ENCODE measurements around the gene NPIPB9. TPM values are rescaled to one million over a fixed set of nuclear protein-coding genes. Genes with fewer than 3 reads are reported as not detected.
A peak's percentile ranks its signal among the peaks of the same experiment; 100 is the strongest.
"Not testable (repeated sequence)": the region's sequence is repeated elsewhere in the genome, so short reads cannot be mapped to it uniquely, and the experiment has no call there.

Gene NPIPB9
- total RNA-seq (1 to 10 TPM in 2 of 4 donors, not detected in 2; 1.3 to 1.6 TPM), polyA plus RNA-seq (0.45 TPM)
- long read RNA-seq, donor 1, result 0 reads
- long read RNA-seq, donor 2, result 0 reads
- long read RNA-seq, donor 3, result 0 reads
- long read RNA-seq, donor 4, result 0 reads

GRCh38 chr16:28751487-28751886, at the start of gene NPIPB9:
NPIPB9 (plus strand) TSS chr16:28751787.
- H3K9me3 ChIP-seq (ENCODE audit: control insufficient read depth, low read length); intact Hi-C loops (cut with DNase I); H3K27me3 ChIP-seq (ENCODE audit: control insufficient read depth, insufficient read depth); H3K4me3 ChIP-seq (ENCODE audit: low read length); H3K4me1 ChIP-seq (ENCODE audit: control insufficient read depth, insufficient read depth, low read length); DNase-seq; H3K27ac ChIP-seq (ENCODE audit: low read length); ATAC-seq: not testable (repeated sequence)
- no CpG with 5 or more reads among the region's 5 CpGs for WGBS

DNA sequence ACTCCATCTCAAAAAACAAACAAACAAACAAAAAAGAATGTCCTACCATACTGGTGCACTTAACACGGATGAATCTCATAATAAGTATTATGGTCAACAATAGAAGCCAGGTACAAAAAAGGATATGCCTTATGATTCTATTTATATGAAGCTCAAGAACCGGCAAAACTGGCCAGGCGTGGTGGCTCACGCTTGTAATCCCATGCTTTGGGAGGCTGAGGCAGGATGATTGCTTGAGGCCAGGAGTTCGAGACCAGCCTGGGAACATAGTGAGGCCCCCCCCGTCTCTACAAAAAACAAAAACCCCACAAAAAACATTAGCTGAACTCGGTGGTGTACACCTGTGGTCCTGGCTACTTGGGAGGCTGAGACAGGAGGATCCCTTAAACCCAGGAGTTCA, 47.3 kb upstream of the NPIPB9 start:
- peak in 1 of 3 donors; percentile 1 for DNase-seq

DNA sequence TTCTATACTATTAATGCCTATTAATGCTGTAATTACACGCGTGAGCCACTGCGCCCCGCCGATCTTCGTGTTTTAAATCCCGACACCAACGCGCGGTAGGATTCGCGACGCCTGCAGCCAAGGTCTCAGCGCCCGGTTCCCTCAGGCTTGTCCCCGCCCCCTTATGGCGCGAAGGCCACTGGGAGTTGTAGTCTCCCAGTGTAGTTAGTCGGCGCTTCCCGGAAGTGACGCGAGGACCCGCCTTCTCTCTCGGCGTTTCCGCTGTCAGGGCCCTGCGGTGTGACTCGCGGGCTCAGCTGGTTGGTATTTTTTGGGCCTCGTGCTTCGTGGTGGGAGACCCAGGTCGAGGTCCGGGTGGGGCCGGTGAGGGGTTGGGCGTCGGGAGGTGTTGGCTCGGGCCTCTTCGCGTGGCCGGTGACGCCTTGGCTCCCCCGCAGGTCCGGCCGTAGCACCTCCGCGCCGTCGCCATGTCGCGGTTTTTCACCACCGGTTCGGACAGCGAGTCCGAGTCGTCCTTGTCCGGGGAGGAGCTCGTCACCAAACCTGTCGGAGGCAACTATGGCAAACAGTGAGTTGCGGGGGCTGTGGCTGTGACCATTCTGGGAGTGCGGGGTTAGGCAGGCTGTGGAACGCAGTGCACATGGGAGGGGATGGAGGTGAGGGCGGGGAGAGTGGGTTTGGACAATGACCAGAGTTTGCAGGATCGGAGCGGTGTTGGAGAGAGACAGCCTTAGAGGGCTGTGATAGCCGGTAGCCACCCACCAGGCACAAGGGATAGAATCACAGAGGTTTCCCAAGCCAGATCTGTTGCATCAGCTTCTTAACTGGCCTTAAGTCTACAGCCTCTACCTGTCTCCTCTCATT, 40.1 kb upstream of the NPIPB9 start, which contains the start of gene EIF3C:
TSS of gene EIF3C (plus strand) at position 245 of the 864 bp plus-strand sequence. CDS start at position 468, 223 bp downstream.
- peak; percentile 100 for ATAC-seq
- H3K27me3 ChIP-seq (ENCODE audit: control insufficient read depth, insufficient read depth); H3K9me3 ChIP-seq (ENCODE audit: control insufficient read depth, low read length); H3K4me3 ChIP-seq (ENCODE audit: low read length); DNase-seq; H3K27ac ChIP-seq (ENCODE audit: low read length); H3K4me1 ChIP-seq (ENCODE audit: control insufficient read depth, insufficient read depth, low read length); intact Hi-C loops (cut with DNase I): not testable (repeated sequence)
- no CpG with 5 or more reads among the region's 66 CpGs for WGBS

More for the DNA sequence above, 47.3 kb upstream of the NPIPB9 start:
- H3K9me3 ChIP-seq (ENCODE audit: control insufficient read depth, low read length); intact Hi-C loops (cut with DNase I); H3K4me3 ChIP-seq (ENCODE audit: low read length); H3K27ac ChIP-seq (ENCODE audit: low read length); ATAC-seq; H3K4me1 ChIP-seq (ENCODE audit: control insufficient read depth, insufficient read depth, low read length); H3K27me3 ChIP-seq (ENCODE audit: control insufficient read depth, insufficient read depth): not testable (repeated sequence)
- WGBS, result 86% methylated on average over 4 of the region's 7 CpGs

DNA sequence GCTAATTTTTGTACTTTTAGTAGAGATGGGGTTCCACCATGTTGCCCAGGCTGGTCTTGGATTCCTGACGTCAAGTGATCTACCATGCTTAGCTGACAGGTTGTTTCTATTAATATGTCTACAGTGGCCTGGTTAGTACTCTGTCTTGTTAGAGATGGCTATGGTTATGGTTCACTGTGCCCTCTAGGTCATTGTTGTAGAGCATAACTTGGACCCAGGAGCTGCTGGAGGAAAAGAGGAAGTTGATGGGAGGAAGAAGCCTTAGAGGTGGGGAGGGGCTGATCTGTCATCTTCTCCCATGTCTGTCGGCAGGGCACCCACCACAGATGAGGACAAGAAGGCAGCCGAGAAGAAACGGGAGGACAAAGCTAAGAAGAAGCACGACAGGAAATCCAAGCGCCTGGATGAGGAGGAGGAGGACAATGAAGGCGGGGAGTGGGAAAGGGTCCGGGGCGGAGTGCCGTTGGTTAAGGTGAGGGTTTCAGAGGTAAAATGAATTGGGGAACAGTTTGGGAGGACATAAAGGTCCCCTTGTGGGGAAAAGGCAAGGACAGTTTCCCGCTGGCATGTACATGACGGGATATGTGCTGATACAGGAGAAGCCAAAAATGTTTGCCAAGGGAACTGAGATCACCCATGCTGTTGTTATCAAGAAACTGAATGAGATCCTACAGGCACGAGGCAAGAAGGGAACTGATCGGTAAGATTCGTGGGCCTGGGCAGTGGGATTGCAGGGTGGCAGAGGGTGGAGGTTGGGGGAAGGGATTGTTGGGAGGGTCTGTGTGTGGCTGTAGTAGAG, 28.5 kb upstream of the NPIPB9 start:
- H3K27me3 ChIP-seq (ENCODE audit: control insufficient read depth, insufficient read depth); H3K27ac ChIP-seq (ENCODE audit: low read length); ATAC-seq; intact Hi-C loops (cut with DNase I); H3K4me3 ChIP-seq (ENCODE audit: low read length); H3K4me1 ChIP-seq (ENCODE audit: control insufficient read depth, insufficient read depth, low read length); H3K9me3 ChIP-seq (ENCODE audit: control insufficient read depth, low read length): not testable (repeated sequence)
- DNase-seq, result peak in 1 of 3 donors; percentile 1
- WGBS, result 87% methylated on average over 11 of the region's 15 CpGs

DNA sequence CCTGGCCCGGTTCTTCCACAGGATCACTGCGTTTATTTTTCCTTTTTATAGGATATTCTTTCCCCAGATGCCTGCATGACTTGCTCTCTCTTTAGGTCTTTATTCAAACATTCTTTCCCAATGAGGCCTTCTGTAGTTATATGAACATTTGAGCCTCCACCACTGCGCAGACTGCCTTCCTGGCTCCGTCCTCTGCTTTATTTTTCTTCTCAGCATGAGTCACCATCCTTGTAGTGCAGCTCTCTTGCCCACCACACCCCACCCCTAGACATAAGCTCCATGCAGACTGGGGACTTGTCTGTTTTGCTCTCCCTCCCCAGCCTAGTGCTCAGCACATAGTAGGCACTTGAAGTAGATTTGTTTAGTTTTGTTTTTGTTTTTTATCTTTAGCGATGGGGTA, 20.3 kb upstream of the NPIPB9 start:
- H3K4me3 ChIP-seq (ENCODE audit: low read length); H3K9me3 ChIP-seq (ENCODE audit: control insufficient read depth, low read length); H3K4me1 ChIP-seq (ENCODE audit: control insufficient read depth, insufficient read depth, low read length); H3K27me3 ChIP-seq (ENCODE audit: control insufficient read depth, insufficient read depth); H3K27ac ChIP-seq (ENCODE audit: low read length); intact Hi-C loops (cut with DNase I); DNase-seq: not testable (repeated sequence)
- peak in 1 of 2 donors; percentile 65 for ATAC-seq
- WGBS, result no CpG with 5 or more reads among the region's 5 CpGs

GRCh38 chr16:28732455-28733124, 19.0 kb upstream of the NPIPB9 start:
- H3K27ac ChIP-seq (ENCODE audit: low read length); H3K9me3 ChIP-seq (ENCODE audit: control insufficient read depth, low read length); H3K4me3 ChIP-seq (ENCODE audit: low read length); intact Hi-C loops (cut with DNase I); H3K27me3 ChIP-seq (ENCODE audit: control insufficient read depth, insufficient read depth); DNase-seq; H3K4me1 ChIP-seq (ENCODE audit: control insufficient read depth, insufficient read depth, low read length): not testable (repeated sequence)
- peak; percentile 81 to 93 for ATAC-seq
- WGBS, result 36% methylated on average over 1 of the region's 9 CpGs

DNA sequence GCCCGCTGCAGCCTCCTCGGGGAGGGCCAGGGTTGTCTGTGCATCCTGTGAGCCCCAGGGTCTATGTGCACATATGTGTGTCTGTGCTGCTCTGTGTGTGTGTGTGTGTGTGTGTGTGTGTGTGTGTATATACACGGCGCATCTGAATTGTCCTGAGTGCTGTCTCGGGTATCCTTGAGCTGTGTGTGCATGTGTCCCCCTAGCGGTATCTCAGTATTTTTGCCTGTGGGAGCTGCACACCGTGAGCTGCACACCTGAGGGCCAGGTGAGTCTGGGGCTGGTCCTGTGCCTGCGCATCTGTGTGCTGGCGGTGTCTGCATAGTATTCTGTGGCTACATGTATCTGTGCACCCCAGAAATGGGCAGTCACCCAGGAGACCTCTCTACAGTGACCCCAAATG, 11.8 kb upstream of the NPIPB9 start:
- H3K27me3 ChIP-seq (ENCODE audit: control insufficient read depth, insufficient read depth); H3K27ac ChIP-seq (ENCODE audit: low read length); H3K4me1 ChIP-seq (ENCODE audit: control insufficient read depth, insufficient read depth, low read length); intact Hi-C loops (cut with DNase I); H3K9me3 ChIP-seq (ENCODE audit: control insufficient read depth, low read length); H3K4me3 ChIP-seq (ENCODE audit: low read length); ATAC-seq; DNase-seq: not testable (repeated sequence)
- WGBS, result 17% methylated on average over 5 of the region's 9 CpGs

GRCh38 chr16:28740631-28741030, 11.0 kb upstream of the NPIPB9 start:
- H3K4me3 ChIP-seq (ENCODE audit: low read length); intact Hi-C loops (cut with DNase I); H3K9me3 ChIP-seq (ENCODE audit: control insufficient read depth, low read length); H3K27ac ChIP-seq (ENCODE audit: low read length); H3K4me1 ChIP-seq (ENCODE audit: control insufficient read depth, insufficient read depth, low read length); H3K27me3 ChIP-seq (ENCODE audit: control insufficient read depth, insufficient read depth): not testable (repeated sequence)
- peak; percentile 59 to 66 for ATAC-seq
- DNase-seq, result peak in 1 of 3 donors; percentile 21
- 8% methylated on average over 9 of the region's 27 CpGs for WGBS

- H3K27me3 ChIP-seq (ENCODE audit: control insufficient read depth, insufficient read depth); H3K9me3 ChIP-seq (ENCODE audit: control insufficient read depth, low read length); intact Hi-C loops (cut with DNase I); H3K4me1 ChIP-seq (ENCODE audit: control insufficient read depth, insufficient read depth, low read length); H3K4me3 ChIP-seq (ENCODE audit: low read length); H3K27ac ChIP-seq (ENCODE audit: low read length): not testable (repeated sequence)
- WGBS, result 60% methylated on average over 5 of the region's 9 CpGs
- peak in 1 of 3 donors; percentile 9 for DNase-seq
- ATAC-seq, result peak; percentile 39 to 54
These were observed 10.3 kb upstream of the NPIPB9 start for GRCh38 chr16:28741295-28741694.

DNA sequence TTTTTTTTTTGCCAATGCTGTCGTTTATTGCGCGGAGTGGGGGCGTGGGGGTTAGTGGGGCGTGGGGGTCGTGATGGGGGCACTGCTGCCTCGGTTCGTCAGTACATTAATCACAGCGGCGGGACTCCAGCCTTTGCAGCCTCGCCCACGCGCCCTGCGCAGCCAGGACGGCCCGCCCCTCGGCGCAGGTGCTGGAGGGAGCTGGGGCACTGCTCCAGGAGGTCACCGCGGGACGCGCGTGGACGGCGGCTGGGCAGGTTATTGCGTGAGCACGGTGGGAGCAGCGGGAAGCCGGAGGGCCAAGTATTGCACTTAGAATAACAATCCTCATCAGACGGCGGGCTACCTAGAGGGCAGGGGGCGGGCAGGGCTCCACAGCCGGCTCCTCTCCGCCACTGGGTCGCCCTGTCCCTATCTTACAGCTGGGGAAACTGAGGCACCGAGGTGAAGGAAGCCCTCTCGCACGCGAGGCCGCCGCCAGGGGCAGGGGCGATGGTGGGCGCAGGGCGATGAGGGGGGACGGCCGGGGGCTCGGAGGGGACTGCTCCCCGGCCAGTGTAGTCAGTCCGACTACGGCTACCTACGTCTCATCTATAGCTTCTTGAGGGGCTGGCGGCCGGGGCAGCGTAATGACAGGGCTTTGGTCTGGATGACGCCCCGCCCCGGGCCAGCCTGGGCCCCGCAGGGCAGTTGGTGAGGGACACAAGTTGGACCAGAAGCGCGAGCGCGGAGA, 4.8 kb upstream of the NPIPB9 start:
- H3K4me1 ChIP-seq (ENCODE audit: control insufficient read depth, insufficient read depth, low read length); intact Hi-C loops (cut with DNase I); ATAC-seq; H3K27ac ChIP-seq (ENCODE audit: low read length); H3K27me3 ChIP-seq (ENCODE audit: control insufficient read depth, insufficient read depth); H3K9me3 ChIP-seq (ENCODE audit: control insufficient read depth, low read length); H3K4me3 ChIP-seq (ENCODE audit: low read length): not testable (repeated sequence)
- peak in 1 of 3 donors; percentile 28 for DNase-seq
- 22% methylated on average over 22 of the region's 62 CpGs for WGBS
